ENCODE measurements around the gene PDE6D. TPM values are rescaled to one million over a fixed set of nuclear protein-coding genes. Genes with fewer than 3 reads are reported as not detected.

The PDE6D gene
- total and polyA plus RNA-seq, 2 donors (not counting 1 experiment from before 2014, with no cell fraction given), result 31.9 to 36.5 TPM

DNA sequence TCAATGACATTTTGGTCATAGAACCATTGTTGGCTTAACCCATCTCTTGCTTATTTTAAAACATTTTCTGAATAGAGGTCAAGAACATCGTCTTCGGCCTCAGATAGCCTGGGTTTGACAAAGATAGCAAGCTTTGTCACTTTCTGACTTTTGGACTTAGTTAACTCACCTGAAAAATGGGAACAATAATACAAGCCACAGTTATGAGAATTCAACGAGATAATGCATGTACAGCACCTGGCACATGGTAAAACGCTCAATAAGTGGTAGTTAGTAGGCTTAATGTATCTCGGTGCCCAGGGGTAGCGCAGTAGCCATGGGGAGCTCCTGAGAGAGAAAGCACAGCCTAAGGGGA lies 4.7 kb upstream of the PDE6D start:
- intact Hi-C loops (cut with micrococcal nuclease), result loop anchor here (1.0 kb wide), 2 partner anchors 137 to 171 kb away; no protein-coding TSS in a partner anchor
- peaks cover 73% of the 10 kb centered on the region for H3K4me1 Mint-ChIP-seq
- peak overlapping the region; percentile 38 to 73 for H3K27ac ChIP-seq (ENCODE audit: low read length in 2 of 2)

DNA sequence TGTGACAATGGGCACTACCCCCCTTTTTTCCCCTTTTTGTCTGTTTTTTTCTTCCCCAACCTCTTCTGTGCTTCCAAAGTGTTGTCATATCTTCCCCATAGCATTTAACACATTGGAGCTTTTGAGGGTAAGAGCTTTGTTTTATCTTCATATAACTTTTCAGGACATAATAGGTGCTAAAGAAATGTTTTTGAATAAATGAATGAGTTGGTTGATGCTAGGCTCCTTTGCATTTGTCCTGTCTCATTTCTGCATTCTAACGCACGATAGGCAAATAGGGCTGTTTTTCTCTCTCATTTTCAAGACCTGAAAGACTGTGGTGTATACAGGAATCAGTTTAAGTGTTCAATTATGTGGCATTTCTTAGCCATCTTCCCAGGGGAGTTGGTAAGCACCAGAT lies 4.3 kb upstream of the PDE6D start:
- 73% methylated on average over 2 of the region's 2 CpGs for WGBS (ENCODE audit: insufficient coverage)
- H2AFZ ChIP-seq (ENCODE audit: insufficient read depth, low read depth, low read length, poor library complexity, severe bottlenecking), result peak overlapping the region; percentile 95
- H4K20me1 ChIP-seq (ENCODE audit: control insufficient read depth, insufficient read depth, low read length, poor library complexity, severe bottlenecking), result no peaks in the 10 kb centered on the region
- intact Hi-C loops (cut with micrococcal nuclease), result no loop called here
- no peak overlapping the region for H3K4me3 ChIP-seq (ENCODE audit: control extremely low read depth in 1 of 5, extremely low read depth in 1 of 5, insufficient read depth in 1 of 5, low read depth in 2 of 5, low read length in 4 of 5)
- ATAC-seq (ENCODE audit: low read depth), result no peak
- no peaks in the 10 kb centered on the region for H3K9me3 Mint-ChIP-seq (ENCODE audit: insufficient read depth)
- H3K9me3 ChIP-seq (ENCODE audit: control extremely low read depth in 1 of 3, control insufficient read depth in 2 of 3, insufficient read depth in 1 of 3, low read length in 2 of 3), result no peaks in the 10 kb centered on the region
- peak overlapping the region; percentile 85 for H3K4me3 Mint-ChIP-seq
- no peak for TF ChIP-seq EZH2 (IDR thresholded peaks at IDR 0.05; ENCODE audit: borderline replicate concordance, insufficient read depth, low read depth, low read length, poor library complexity, severe bottlenecking)
- TF ChIP-seq, protein P1, sequence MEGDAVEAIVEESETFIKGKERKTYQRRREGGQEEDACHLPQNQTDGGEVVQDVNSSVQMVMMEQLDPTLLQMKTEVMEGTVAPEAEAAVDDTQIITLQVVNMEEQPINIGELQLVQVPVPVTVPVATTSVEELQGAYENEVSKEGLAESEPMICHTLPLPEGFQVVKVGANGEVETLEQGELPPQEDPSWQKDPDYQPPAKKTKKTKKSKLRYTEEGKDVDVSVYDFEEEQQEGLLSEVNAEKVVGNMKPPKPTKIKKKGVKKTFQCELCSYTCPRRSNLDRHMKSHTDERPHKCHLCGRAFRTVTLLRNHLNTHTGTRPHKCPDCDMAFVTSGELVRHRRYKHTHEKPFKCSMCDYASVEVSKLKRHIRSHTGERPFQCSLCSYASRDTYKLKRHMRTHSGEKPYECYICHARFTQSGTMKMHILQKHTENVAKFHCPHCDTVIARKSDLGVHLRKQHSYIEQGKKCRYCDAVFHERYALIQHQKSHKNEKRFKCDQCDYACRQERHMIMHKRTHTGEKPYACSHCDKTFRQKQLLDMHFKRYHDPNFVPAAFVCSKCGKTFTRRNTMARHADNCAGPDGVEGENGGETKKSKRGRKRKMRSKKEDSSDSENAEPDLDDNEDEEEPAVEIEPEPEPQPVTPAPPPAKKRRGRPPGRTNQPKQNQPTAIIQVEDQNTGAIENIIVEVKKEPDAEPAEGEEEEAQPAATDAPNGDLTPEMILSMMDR (IDR thresholded peaks at IDR 0.05), result no peak
- H3K36me3 ChIP-seq (replicated peaks in 1 of 2; ENCODE audit: control extremely low read depth in 1 of 2, control insufficient read depth in 1 of 2, extremely low read depth in 1 of 2, insufficient read depth in 2 of 2, low read length in 1 of 2), result peaks cover 2 to 8% of the 10 kb centered on the region in 2 experiments
- ChIA-PET CTCF (interaction anchor here (0.8 to 2.7 kb wide), 10 partner anchors 11 to 322 kb away, joined by 3 to 12 read pairs (median 4); no protein-coding TSS in a partner anchor), POLR2A (interaction anchor here (0.5 to 2.0 kb wide), 5 partner anchors 64 to 113 kb away, joined by 3 to 6 read pairs (median 3); no protein-coding TSS in a partner anchor)
- peak overlapping the region; percentile 94 for H3K4me2 ChIP-seq (replicated peaks; ENCODE audit: low read depth, low read length, poor library complexity, severe bottlenecking)
- peak; percentile 15 for DNase-seq
- H3K27me3 Mint-ChIP-seq, result no peaks in the 10 kb centered on the region
- peak overlapping the region; percentile 90 for H3K27ac Mint-ChIP-seq
- H3K4me1 ChIP-seq (ENCODE audit: control insufficient read depth in 2 of 2, insufficient read depth in 2 of 2, low read length in 2 of 2), result peaks cover 33 to 34% of the 10 kb centered on the region in 2 donors
- H3K27ac ChIP-seq (ENCODE audit: low read length in 2 of 2), result peak overlapping the region in 1 of 2 donors; percentile 73
- peaks cover 89% of the 10 kb centered on the region for H3K79me2 ChIP-seq (ENCODE audit: control insufficient read depth, insufficient read depth, low read length)
- peak overlapping the region; percentile 88 for H3K9ac ChIP-seq (ENCODE audit: low read length)
- no peaks in the 10 kb centered on the region for H3K27me3 ChIP-seq (replicated peaks in 1 of 4; ENCODE audit: control extremely low read depth in 1 of 4, control insufficient read depth in 3 of 4, insufficient read depth in 4 of 4, low read length in 3 of 4)
- peaks cover 73% of the 10 kb centered on the region for H3K4me1 Mint-ChIP-seq

More for the DNA sequence above, 4.7 kb upstream of the PDE6D start:
- Histone ChIP-seq H3K36me3 (replicated peaks in 1 of 2; ENCODE audit: control extremely low read depth in 1 of 2, control insufficient read depth in 1 of 2, extremely low read depth in 1 of 2, insufficient read depth in 2 of 2, low read length in 1 of 2) (peaks cover 2 to 8% of the 10 kb centered on the region in 2 experiments), H3K9ac (ENCODE audit: low read length) (peak overlapping the region; percentile 88), H3K4me2 (replicated peaks; ENCODE audit: low read depth, low read length, poor library complexity, severe bottlenecking) (peak overlapping the region; percentile 94), H3K9me3 (ENCODE audit: control extremely low read depth in 1 of 3, control insufficient read depth in 2 of 3, insufficient read depth in 1 of 3, low read length in 2 of 3) (no peaks in the 10 kb centered on the region), H2AFZ (ENCODE audit: insufficient read depth, low read depth, low read length, poor library complexity, severe bottlenecking) (peak overlapping the region; percentile 95), H3K79me2 (ENCODE audit: control insufficient read depth, insufficient read depth, low read length) (peaks cover 88% of the 10 kb centered on the region), H3K4me3 (ENCODE audit: control extremely low read depth in 1 of 5, extremely low read depth in 1 of 5, insufficient read depth in 1 of 5, low read depth in 2 of 5, low read length in 4 of 5) (peak overlapping the region; percentile 37 to 92 (median 85)), H3K27me3 (replicated peaks in 1 of 4; ENCODE audit: control extremely low read depth in 1 of 4, control insufficient read depth in 3 of 4, insufficient read depth in 4 of 4, low read length in 3 of 4) (no peaks in the 10 kb centered on the region), H4K20me1 (ENCODE audit: control insufficient read depth, insufficient read depth, low read length, poor library complexity, severe bottlenecking) (no peaks in the 10 kb centered on the region), H3K4me1 (ENCODE audit: control insufficient read depth in 2 of 2, insufficient read depth in 2 of 2, low read length in 2 of 2) (peaks cover 32% of the 10 kb centered on the region in 2 donors)
- ATAC-seq (ENCODE audit: low read depth) (no peak), DNase-seq (no peak)
- peak overlapping the region; percentile 85 for H3K4me3 Mint-ChIP-seq
- 53% methylated on average over 5 of the region's 6 CpGs for WGBS (ENCODE audit: insufficient coverage)
- ChIA-PET CTCF (interaction anchor here (0.8 to 2.7 kb wide), 9 partner anchors 10 to 322 kb away, joined by 3 to 12 read pairs (median 5); no protein-coding TSS in a partner anchor), POLR2A (interaction anchor here (0.5 to 2.0 kb wide), 6 partner anchors 72 to 172 kb away, joined by 3 to 6 read pairs (median 3); no protein-coding TSS in a partner anchor)
- H3K27me3 Mint-ChIP-seq, result no peaks in the 10 kb centered on the region
- H3K9me3 Mint-ChIP-seq (ENCODE audit: insufficient read depth), result no peaks in the 10 kb centered on the region
- TF ChIP-seq, protein P1 (IDR thresholded peaks at IDR 0.05), result no peak
- no peak for TF ChIP-seq EZH2 (IDR thresholded peaks at IDR 0.05; ENCODE audit: borderline replicate concordance, insufficient read depth, low read depth, low read length, poor library complexity, severe bottlenecking)
- H3K27ac Mint-ChIP-seq, result peak overlapping the region; percentile 90
